ENCODE measurements around the gene DNAJC25.
"Not testable (repeated sequence)": the region's sequence is repeated elsewhere in the genome, so short reads cannot be mapped to it uniquely, and the experiment has no call there.

DNAJC25 gene

GRCh38 chr9:111663301-111663823, 32.2 kb downstream of the DNAJC25 start:
- no peak for DNase-seq (ENCODE audit: low read depth)

GRCh38 chr9:111668026-111668573, 37.0 kb downstream of the DNAJC25 start:
- no peak for DNase-seq (ENCODE audit: low read depth)

GRCh38 chr9:111668601-111669000, 37.5 kb downstream of the DNAJC25 start:
- not testable (repeated sequence) for DNase-seq (ENCODE audit: low read depth)

- DNase-seq (ENCODE audit: low read depth): no peak
These were observed 43.2 kb downstream of the DNAJC25 start for GRCh38 chr9:111674319-111674718.

GRCh38 chr9:111676116-111676515, 45.0 kb downstream of the DNAJC25 start:
- DNase-seq (ENCODE audit: low read depth): no peak

GRCh38 chr9:111678293-111678692, 47.2 kb downstream of the DNAJC25 start:
- DNase-seq (ENCODE audit: low read depth): no peak

- no peak for DNase-seq (ENCODE audit: low read depth)
These were observed 48.1 kb downstream of the DNAJC25 start for GRCh38 chr9:111679199-111679598.

- no peak for DNase-seq (ENCODE audit: low read depth)
These were observed 52.3 kb downstream of the DNAJC25 start for GRCh38 chr9:111683392-111683791.

- DNase-seq (ENCODE audit: low read depth): no peak
These were observed 60.7 kb downstream of the DNAJC25 start for GRCh38 chr9:111691672-111692329.

GRCh38 chr9:111696796-111697195, 65.7 kb downstream of the DNAJC25 start:
- no peak for DNase-seq (ENCODE audit: low read depth)

- no peak for DNase-seq (ENCODE audit: low read depth)
These were observed 69.6 kb downstream of the DNAJC25 start for GRCh38 chr9:111700776-111701175.
